ENCODE results near the gene HUS1.

DNA sequence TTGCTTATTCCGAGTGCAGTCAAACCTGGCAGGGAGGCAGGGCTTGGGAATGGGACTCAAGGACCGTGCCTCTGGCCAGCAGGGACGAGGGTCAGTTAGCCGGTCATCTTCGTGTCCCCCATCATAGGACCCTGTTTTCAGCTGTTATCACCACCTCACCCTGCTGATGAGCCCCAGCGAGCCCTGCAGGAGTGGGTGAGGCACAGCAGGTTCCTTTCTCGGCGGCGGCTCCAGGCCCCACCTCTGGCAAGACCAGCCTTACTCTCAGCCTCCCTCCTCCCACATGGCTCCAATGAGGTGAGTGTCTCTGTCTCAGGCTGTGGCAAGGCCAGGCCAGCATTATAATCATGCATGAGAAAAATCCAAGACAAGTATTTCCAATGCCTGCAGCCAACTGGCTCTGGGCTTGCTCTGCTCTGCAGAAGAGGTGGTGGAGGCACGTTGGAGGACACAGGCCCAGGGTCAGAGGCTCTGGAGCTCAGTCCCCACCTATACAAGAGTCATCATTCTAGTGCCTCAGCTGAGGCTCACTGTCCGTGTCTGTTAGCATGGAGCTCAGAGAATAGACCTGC is 46.9 kb downstream of the HUS1 start:
- TF ChIP-seq EP300 (IDR thresholded peaks at IDR 0.05) (no peak), CTCF (IDR thresholded peaks at IDR 0.05) (no peak), POLR2A (IDR thresholded peaks at IDR 0.05) (no peak)

Measured in tibial nerve (tissue), 4 donors.